ENCODE data around the gene TNFRSF18.
A peak's percentile ranks its signal among the peaks of the same experiment; 100 is the strongest.

DNA sequence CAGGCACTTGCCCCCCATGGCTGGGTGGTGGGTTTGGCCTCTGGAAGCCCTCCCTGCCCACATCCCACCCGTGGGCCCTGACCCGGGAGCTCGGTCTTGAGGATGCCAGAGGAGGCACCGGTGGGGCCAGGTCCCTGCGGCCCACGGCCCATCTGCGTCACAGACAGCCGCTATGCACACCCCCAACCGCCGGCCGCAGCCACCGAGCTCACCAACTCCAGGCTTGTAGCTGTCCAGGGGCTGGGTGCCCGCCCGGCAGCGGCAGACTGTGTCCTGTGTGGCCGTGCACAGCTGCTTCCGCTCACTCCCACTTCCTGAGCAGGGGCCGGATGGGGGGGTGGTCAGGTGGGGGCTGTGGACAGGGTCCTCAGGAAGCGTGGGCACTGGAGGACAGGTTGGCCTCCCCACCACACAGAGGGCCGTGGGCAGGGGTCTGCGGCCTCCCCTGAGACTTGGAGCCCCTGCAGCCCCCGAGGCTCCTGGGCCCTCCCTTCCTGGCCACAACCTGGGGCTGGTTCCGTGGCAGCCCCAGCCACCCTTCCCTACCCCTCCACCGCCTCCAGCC is 6.5 kb upstream of the TNFRSF18 start:
- TF ChIP-seq, protein P1, sequence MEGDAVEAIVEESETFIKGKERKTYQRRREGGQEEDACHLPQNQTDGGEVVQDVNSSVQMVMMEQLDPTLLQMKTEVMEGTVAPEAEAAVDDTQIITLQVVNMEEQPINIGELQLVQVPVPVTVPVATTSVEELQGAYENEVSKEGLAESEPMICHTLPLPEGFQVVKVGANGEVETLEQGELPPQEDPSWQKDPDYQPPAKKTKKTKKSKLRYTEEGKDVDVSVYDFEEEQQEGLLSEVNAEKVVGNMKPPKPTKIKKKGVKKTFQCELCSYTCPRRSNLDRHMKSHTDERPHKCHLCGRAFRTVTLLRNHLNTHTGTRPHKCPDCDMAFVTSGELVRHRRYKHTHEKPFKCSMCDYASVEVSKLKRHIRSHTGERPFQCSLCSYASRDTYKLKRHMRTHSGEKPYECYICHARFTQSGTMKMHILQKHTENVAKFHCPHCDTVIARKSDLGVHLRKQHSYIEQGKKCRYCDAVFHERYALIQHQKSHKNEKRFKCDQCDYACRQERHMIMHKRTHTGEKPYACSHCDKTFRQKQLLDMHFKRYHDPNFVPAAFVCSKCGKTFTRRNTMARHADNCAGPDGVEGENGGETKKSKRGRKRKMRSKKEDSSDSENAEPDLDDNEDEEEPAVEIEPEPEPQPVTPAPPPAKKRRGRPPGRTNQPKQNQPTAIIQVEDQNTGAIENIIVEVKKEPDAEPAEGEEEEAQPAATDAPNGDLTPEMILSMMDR (IDR thresholded peaks at IDR 0.05) = no peak
- TF ChIP-seq POLR2A (IDR thresholded peaks at IDR 0.05) (no peak), EP300 (IDR thresholded peaks at IDR 0.05) (no peak), POLR2AphosphoS5 (IDR thresholded peaks at IDR 0.05) (peak in 2 of 3 donors; percentile 5 to 24)
